ENCODE data around the gene STIM1.

The STIM1 gene

GRCh38 chr11:4064278-4064955 lies 209.0 kb downstream of the STIM1 start:
- Histone ChIP-seq H3K4me1 (ENCODE audit: control insufficient read depth, low read length) (no peaks in the 10 kb centered on the region), H3K4me3 (ENCODE audit: low read length) (no peak overlapping the region), H3K9me2 (replicated peaks; ENCODE audit: control insufficient read depth, low read length) (no peaks in the 10 kb centered on the region), H3F3A (ENCODE audit: control insufficient read depth, insufficient read depth) (no peaks in the 10 kb centered on the region), H3K36me3 (ENCODE audit: control insufficient read depth, low read length) (peaks cover 6% of the 10 kb centered on the region), H3K27me3 (ENCODE audit: control insufficient read depth, low read length) (no peaks in the 10 kb centered on the region), H4K20me1 (ENCODE audit: control insufficient read depth, insufficient read depth, low read depth, low read length) (no peaks in the 10 kb centered on the region), H3K4me2 (ENCODE audit: low read length) (no peak overlapping the region), H3K9me3 (ENCODE audit: control insufficient read depth, insufficient read depth, low read length) (no peaks in the 10 kb centered on the region), H3K79me2 (ENCODE audit: control insufficient read depth, low read length) (no peaks in the 10 kb centered on the region), H3K27ac (ENCODE audit: low read depth, low read length) (no peak overlapping the region)
- no peak for TF ChIP-seq CTCF (IDR thresholded peaks at IDR 0.05; ENCODE audit: low read depth, low read length, poor library complexity, severe bottlenecking)
- no peak for TF ChIP-seq EZH2phosphoT487 (IDR thresholded peaks at IDR 0.05; ENCODE audit: borderline replicate concordance, low read length)

- Histone ChIP-seq H3K4me1 (ENCODE audit: control insufficient read depth, low read length) (no peaks in the 10 kb centered on the region), H3K9me3 (ENCODE audit: control insufficient read depth, insufficient read depth, low read length) (no peaks in the 10 kb centered on the region), H3K27ac (ENCODE audit: low read depth, low read length) (no peak overlapping the region), H3K9me2 (replicated peaks; ENCODE audit: control insufficient read depth, low read length) (no peaks in the 10 kb centered on the region), H3F3A (ENCODE audit: control insufficient read depth, insufficient read depth) (no peaks in the 10 kb centered on the region), H3K27me3 (ENCODE audit: control insufficient read depth, low read length) (no peaks in the 10 kb centered on the region), H3K4me2 (ENCODE audit: low read length) (no peak overlapping the region), H4K20me1 (ENCODE audit: control insufficient read depth, insufficient read depth, low read depth, low read length) (no peaks in the 10 kb centered on the region), H3K79me2 (ENCODE audit: control insufficient read depth, low read length) (no peaks in the 10 kb centered on the region), H3K4me3 (ENCODE audit: low read length) (no peak overlapping the region), H3K36me3 (ENCODE audit: control insufficient read depth, low read length) (peaks cover 2% of the 10 kb centered on the region; the same call in 1 of the 2 replicates)
- no peak for TF ChIP-seq EZH2phosphoT487 (IDR thresholded peaks at IDR 0.05; ENCODE audit: borderline replicate concordance, low read length)
- no peak for TF ChIP-seq CTCF (IDR thresholded peaks at IDR 0.05; ENCODE audit: low read depth, low read length, poor library complexity, severe bottlenecking)
Observed at GRCh38 chr11:4065086-4065485, 209.6 kb downstream of the STIM1 start.

- Histone ChIP-seq H3K4me1 (ENCODE audit: control insufficient read depth, low read length) (no peaks in the 10 kb centered on the region), H3F3A (ENCODE audit: control insufficient read depth, insufficient read depth) (no peaks in the 10 kb centered on the region), H4K20me1 (ENCODE audit: control insufficient read depth, insufficient read depth, low read depth, low read length) (no peaks in the 10 kb centered on the region), H3K4me2 (ENCODE audit: low read length) (no peak overlapping the region), H3K4me3 (ENCODE audit: low read length) (no peak overlapping the region), H3K9me3 (ENCODE audit: control insufficient read depth, insufficient read depth, low read length) (no peaks in the 10 kb centered on the region), H3K79me2 (ENCODE audit: control insufficient read depth, low read length) (no peaks in the 10 kb centered on the region), H3K36me3 (ENCODE audit: control insufficient read depth, low read length) (no peaks in the 10 kb centered on the region), H3K27me3 (ENCODE audit: control insufficient read depth, low read length) (no peaks in the 10 kb centered on the region), H3K27ac (ENCODE audit: low read depth, low read length) (no peak overlapping the region), H3K9me2 (replicated peaks; ENCODE audit: control insufficient read depth, low read length) (no peaks in the 10 kb centered on the region)
- TF ChIP-seq EZH2phosphoT487 (IDR thresholded peaks at IDR 0.05; ENCODE audit: borderline replicate concordance, low read length) = no peak
- no peak for TF ChIP-seq CTCF (IDR thresholded peaks at IDR 0.05; ENCODE audit: low read depth, low read length, poor library complexity, severe bottlenecking)
Observed at GRCh38 chr11:4065601-4066377, 210.3 kb downstream of the STIM1 start.
